Hindlimb muscle (tissue), 1 donor: Measurements from ENCODE around the gene PPFIA3. TPM values are rescaled to one million over a fixed set of nuclear protein-coding genes. Genes with fewer than 3 reads are reported as not detected.
A peak's percentile ranks its signal among the peaks of the same experiment; 100 is the strongest.
"Not testable (repeated sequence)": the region's sequence is repeated elsewhere in the genome, so short reads cannot be mapped to it uniquely, and the experiment has no call there.

Source experiments
- DNase-seq: peaks from one replicate; pipeline ENCODE4 v3.0.0-alpha.2; 2013
- polyA plus RNA-seq: library from polyadenylated mRNA; unstranded; fragments of 120-200 nt; gene quantifications from one replicate; pipeline ENCODE4 v1.2.1, GENCODE V29; 2013; ENCODE audit not compliant: insufficient read length

The PPFIA3 gene
- polyA plus RNA-seq, 1 donor: 10.0 TPM

DNA sequence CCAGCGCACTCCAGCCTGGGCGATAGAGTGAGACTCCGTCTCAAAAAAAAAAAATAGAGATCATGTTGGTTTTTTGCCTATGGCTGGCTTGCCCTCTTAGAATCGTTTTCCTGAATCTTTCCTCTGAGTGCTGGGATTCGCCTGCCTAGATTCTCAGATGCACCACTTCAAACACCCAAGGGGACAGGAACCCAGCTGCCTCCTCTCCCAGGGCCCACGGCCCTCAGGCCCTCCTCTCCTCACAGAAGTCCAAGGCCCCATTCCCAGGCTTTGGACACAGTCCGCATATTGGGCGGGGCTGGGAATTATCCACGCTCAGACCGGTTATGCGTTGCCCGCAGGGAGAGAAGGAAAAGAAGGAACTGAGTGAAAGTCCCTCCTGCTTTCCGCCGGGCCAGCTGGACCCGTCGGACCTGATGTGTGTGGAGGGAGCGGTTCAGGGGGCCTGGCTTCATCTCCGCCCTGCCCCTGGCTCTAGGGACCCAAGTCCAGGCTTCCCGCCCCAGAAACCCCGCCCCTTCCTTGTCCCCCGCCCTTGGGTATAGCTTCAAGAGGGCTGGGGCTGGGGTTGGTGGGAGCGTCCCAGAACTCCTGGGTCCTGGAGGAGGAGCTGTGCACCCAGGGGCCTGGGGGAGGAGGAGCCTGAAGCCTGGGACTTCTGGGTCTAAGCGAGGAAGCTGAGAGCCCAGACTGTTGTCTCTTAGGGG, 5.8 kb downstream of the PPFIA3 start:
- no peak for DNase-seq

DNA sequence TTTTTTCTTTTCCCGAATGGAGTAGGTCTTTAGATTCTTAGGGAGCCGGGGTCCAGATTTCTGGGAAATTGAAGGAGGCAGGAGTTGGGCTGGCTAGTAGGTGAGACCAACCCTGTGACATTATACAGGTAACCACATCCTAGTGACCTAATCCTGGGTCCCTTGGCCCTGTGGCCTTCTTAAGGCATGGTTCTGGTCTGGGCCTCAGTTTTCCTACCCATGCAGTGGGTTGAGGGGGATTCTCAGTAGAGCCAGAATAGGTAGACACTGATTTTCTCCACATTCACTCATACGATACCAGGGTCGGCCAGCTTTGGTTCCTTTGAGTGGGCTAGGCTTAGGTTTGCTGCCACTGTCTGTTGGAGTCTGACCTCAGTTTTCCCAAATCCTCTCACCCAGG, 7.2 kb downstream of the PPFIA3 start:
- DNase-seq: no peak

DNA sequence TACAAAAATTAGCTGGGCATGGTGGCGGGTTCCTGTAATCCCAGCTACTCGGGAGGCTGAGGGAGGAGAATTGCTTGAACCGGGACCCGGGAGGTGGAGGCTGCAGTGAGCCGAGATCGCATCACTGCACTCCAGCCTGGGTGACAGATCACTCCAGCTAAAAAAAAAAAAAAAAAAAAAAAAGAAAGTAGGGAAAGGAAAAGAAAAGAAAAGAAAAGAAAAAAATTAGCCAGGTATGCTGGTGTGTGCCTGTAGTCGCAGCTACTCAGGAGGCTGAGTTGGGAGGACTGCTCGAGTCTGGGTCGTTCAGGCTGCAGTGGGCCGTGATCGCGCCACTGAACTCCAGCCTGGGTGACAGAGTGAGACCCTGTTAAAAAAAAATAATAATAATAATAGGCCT, 7.9 kb downstream of the PPFIA3 start:
- DNase-seq: not testable (repeated sequence)

DNA sequence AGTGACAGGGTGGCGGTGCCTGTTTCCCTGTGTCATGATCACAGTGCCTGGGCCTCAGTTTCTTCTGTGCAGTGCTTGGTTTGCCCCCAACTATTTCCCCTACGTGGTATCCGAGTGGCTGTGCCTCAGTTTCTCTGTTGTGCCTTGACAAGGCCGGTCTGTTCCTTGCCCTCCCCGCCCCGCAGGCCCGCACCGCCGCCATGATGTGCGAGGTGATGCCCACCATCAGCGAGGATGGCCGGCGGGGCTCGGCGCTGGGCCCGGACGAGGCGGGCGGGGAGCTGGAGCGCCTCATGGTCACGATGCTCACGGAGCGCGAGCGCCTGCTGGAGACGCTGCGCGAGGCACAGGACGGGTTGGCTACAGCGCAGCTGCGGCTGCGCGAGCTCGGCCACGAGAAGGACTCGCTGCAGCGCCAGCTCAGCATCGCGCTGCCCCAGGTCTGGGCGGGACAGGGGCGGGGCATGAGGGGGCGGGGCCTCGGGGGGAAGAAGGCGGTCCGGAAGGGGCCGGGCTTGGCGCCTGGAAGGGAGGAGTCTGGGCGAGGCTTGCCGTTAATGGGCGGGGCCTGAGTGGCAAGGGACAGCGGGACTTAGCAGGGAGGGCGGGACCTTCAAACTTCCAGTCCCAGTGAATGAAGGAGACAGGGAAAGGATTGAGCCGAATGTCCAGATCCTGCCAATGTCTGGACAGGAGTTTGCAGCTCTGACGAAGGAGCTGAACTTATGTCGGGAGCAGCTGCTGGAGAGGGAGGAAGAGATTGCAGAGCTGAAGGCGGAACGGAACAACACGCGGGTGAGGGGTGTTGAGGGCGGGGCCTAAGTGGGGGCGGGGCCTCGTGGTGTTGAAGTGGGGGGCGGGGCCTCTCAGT, 8.6 kb downstream of the PPFIA3 start:
- peak; percentile 94 for DNase-seq

DNA sequence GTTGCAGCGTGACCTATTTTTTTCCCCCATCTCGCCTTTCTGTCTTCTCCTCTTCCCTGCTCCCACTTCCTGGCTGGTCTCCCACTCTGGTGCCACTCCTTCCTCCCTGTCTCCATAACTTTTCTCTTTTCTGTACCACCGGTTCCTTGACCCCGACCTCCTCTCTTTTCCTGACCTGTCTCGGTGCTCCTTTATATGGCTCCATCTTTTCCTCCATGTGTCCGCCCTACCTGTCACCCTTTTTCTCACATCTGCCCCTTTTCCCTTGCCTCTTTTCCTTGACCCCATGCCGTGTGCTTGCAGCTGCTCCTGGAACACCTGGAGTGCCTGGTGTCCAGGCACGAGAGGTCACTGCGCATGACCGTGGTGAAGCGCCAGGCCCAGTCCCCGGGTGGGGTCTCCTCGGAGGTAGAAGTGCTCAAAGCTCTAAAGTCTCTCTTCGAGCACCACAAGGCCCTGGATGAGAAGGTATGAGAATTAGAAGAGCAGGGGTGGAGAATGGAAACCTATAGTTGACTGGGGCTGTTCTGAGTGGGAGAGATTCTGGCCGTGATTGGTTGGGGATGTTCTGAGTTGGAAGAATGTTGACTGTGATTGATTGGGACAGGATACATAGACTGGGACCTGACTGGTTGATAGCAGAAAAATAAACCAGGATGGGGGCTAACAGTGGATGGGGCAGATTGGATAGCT, 9.3 kb downstream of the PPFIA3 start:
- DNase-seq: no peak

DNA sequence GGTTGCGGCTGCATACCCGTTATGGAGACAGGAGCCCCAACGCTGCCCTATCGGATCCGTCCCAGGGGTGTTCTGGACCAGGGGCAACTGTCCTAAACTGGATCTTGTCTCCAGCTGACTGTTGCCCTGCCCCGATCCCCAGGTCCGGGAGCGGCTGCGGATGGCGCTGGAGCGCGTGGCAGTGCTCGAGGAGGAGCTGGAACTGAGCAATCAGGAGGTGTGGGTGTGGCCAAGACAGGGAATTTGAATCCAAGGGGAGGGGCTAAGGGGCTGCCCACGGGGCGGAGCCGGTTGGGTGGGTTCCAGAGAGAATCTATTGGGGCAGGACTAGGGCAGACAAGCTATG, 9.9 kb downstream of the PPFIA3 start:
- no peak for DNase-seq

DNA sequence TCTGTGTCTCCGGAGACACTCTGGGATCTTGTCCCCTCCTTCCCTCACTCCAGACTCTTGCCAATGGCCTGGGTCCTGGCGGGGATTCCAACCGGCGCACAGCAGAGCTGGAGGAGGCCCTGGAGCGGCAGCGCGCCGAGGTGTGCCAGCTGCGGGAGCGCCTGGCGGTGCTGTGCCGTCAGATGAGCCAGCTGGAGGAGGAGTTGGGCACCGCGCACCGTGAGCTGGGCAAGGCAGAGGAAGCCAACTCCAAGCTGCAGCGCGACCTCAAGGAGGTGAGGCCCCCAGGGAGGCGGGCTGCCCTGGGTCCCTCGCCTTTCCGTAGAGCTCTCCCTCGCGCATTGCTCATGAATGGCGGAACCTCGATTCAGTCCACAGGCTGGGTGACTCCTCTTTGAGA, 11.0 kb downstream of the PPFIA3 start:
- no peak for DNase-seq

DNA sequence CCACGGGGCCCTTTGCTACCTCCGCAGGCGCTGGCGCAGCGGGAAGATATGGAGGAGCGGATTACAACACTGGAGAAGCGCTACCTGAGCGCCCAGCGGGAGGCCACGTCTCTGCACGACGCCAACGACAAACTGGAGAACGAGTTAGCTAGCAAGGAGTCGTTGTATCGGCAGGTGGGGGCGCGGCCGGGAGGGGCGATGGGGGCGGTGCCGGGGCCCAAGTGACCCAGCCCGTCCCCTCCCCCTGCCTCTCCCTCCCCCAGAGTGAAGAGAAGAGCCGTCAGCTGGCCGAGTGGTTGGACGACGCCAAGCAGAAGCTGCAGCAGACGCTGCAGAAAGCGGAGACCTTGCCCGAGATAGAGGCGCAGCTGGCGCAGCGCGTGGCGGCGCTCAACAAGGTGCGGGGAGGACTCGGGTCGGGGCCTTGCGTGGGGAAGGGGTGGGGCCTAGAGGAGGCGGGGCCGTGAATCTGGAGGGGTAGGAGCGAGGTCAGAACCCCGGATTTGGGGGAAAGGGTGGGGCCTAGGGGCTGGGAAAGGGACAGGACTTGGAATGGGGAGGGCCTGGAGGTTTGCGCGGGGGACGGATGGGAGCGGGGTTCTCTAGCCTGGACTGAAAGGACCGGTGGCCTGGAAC, 13.7 kb downstream of the PPFIA3 start:
- DNase-seq: peak; percentile 58

DNA sequence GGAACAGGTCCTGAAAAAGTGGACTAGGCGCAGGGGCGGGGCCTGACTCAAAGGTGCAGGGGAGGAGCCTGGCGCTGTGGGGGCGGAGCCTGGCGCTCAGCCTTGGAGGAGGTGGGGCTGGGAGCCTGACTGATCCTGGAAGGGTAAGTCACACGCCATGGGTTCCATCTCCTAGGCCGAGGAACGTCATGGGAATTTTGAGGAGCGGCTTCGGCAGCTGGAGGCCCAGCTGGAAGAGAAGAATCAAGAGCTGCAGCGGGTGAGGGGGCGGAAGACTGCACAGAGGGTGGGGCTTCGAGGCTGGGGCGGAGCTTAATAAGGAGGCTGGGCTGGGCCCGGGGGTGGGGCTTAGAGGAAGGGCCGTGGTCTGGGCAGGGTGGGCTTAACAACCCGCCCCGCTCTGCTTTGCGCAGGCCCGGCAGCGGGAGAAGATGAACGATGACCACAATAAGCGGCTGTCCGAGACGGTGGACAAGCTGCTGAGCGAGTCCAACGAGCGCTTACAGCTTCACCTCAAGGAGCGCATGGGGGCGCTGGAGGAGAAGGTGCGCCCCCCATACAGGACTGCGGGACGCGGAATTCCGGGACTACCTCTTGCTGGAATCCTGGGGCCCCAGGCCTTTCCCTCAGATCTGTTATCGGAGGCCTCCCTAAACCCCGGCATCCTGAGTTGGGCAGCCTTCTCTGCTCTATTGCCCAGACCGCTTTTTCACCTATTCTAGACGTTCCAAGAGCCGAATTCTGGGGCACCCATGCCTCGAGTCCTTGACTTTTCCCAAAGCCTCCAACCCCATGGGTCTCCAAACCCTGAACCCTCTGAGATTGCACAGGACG, 14.5 kb downstream of the PPFIA3 start:
- DNase-seq: peak; percentile 73

DNA sequence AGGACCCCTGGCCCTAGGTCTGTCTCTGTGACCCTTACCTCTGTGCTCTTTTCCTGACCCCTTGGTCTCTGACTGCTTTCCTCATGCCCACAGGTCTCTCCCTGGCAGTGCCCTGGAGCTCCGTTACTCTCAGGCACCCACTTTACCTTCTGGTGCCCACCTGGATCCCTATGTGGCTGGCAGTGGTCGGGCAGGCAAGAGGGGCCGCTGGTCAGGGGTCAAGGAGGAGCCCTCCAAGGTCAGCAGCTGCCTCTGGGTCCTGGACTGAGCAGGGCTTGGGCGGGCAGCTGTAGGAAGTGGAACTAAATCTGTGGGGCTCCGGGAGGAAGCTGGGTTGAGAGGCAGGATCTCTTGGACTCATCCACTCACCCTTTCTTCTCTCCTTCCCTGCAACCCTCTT, 16.3 kb downstream of the PPFIA3 start:
- no peak for DNase-seq

DNA sequence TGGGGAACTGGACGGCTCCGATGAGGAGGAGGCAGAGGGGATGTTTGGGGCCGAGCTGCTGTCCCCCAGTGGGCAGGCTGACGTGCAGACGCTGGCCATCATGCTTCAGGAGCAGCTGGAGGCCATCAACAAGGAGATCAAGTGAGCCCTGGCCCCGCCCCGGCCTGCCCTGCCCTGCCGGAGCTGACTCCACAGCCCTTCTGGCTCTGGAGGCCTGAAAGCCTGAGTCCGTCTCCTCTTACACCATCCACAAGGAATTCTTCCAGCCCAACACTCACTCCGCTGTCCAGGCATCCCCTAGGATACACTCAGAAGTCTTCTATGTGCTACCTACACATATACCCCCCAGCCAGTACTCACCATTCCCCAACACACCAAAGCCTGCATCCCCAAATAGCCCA, 17.4 kb downstream of the PPFIA3 start:
- DNase-seq: no peak

DNA sequence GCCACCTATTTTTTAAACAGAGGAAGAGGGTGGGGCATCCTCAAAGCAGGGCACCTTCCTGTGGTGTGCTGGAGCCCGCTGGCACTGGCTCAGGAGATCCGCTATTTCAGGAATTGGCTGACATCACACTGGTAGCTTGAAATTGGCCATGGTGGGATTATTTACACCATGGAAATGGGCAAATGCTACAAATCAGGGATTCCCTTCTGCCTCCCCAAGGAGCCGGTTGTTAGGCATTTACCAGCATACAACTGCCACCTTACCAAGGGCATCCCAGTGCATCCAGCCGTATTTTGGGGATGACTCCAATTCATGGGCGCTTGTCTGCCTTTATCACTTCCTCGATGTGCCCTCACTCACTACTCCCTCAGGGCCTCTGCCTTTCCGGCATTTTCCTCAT, 21.6 kb downstream of the PPFIA3 start:
- no peak for DNase-seq

DNA sequence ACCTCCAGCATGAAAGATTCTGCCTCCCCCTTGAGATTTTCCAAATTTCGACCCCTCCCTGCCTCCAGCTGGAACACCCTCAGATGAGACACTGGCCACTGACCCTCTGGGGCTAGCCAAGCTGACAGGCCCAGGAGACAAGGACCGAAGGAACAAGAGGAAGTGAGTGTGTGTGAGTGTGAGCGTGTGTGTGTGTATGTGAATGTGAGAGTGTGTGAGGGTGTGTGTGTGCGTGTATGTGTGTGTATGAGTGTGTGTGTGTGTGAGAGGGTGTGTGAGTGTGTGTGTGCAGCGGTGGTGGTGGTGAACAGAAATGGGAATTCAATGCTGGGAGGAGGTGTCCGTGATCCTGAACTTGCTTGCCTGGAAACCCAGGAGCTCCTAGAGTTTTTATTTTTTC, 22.0 kb downstream of the PPFIA3 start:
- no peak for DNase-seq

DNA sequence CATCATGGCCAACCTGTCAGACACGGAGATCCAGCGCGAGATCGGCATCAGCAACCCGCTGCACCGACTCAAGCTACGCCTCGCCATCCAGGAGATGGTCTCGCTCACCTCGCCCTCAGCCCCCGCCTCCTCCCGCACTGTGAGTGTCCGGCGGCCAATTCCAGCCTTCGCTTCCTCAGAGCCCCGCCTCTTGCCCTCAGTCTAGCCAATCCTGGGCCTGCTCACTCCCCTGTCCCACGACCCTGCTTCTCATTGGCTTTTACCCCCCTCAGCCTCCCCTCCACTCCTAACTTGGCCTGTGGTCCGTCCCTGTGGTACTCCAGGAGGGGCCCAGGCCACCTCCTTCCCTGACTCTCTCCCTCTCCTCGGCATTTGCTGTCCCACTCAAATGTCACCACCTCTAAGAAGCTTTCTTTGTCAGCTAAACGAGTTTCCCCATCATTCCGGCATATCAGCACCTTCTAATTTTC, 23.6 kb downstream of the PPFIA3 start:
- peak; percentile 90 for DNase-seq

DNA sequence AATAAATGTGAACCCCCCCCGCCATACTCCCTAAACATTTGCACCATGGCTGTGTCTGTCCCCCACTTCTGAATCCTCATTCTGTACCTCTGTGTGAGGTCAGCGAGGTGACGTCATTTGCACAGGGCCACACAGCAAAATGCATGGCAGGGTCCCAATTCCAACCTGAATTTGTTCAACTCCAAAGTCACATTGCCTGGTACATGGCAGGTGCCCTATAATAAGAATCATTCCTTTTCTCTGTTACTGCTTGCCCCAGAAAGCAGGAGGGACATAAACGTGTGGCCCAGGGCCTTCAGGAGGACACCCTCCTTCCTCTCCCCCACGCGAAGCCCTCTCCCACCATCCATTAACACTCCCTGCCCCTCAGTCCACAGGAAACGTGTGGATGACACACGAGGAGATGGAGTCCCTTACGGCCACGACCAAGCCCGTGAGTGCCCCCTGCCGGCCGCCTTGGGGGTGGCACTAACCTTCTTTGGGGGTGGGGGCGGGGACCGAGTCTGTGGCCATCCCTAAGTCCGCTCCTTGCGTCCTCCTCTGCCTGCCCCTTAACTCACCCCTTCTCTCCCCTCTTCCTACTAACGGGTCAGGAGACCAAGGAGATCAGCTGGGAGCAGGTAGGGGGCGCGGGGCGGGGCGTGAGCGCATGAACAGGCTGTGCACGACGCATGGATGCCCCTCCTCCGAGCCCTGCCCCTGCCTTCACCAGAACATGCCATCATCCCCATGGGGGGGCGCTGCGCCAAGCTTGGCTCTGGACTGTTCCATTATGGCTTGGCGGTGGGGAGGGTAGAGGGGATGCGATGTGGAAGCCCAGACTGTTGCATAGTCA, 26.4 kb downstream of the PPFIA3 start:
- no peak for DNase-seq

DNA sequence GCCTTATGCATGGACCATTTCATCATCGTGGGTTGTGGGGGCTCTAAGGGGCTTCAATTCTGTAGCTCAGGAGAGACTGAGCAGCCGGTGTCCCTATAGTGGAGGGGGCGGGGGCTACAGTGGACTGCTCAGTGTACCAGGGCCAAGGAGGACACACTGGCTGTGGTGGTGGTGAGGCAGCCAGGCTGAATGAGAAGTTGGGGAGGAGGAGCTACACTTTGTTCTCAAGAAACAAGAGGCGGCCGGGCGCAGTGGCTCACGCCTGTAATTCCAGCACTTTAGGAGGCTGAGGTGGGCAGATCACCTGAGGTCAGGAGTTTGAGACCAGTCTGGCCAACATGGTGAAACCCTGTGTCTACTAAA, 27.0 kb downstream of the PPFIA3 start:
- DNase-seq: not testable (repeated sequence)

DNA sequence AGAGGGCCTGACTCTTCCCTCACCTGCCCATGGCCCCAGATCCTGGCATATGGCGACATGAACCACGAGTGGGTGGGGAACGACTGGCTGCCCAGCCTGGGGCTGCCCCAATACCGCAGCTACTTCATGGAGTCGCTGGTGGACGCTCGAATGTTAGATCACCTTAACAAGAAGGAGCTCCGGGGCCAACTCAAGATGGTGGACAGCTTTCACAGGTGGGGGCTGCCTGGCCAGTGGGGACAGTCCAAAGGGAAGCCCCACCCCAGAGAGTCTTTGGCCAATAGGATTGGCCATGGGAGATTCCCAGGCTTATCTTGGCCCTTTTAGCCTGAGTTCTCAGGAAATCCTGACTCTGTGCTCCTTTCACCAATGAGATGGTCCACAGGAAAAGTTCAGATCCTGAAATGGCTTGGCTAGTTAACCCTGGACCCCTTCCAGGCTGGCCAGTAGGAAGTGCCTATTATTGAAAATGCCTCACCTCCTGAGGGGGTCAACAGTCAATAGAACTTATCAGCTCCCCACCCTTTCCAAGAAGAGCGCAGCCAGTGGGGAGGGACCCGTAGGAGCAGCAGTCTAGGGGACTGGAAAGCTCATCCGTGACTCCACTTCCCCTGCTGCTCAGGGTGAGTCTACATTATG, 28.8 kb downstream of the PPFIA3 start:
- DNase-seq: no peak

DNA sequence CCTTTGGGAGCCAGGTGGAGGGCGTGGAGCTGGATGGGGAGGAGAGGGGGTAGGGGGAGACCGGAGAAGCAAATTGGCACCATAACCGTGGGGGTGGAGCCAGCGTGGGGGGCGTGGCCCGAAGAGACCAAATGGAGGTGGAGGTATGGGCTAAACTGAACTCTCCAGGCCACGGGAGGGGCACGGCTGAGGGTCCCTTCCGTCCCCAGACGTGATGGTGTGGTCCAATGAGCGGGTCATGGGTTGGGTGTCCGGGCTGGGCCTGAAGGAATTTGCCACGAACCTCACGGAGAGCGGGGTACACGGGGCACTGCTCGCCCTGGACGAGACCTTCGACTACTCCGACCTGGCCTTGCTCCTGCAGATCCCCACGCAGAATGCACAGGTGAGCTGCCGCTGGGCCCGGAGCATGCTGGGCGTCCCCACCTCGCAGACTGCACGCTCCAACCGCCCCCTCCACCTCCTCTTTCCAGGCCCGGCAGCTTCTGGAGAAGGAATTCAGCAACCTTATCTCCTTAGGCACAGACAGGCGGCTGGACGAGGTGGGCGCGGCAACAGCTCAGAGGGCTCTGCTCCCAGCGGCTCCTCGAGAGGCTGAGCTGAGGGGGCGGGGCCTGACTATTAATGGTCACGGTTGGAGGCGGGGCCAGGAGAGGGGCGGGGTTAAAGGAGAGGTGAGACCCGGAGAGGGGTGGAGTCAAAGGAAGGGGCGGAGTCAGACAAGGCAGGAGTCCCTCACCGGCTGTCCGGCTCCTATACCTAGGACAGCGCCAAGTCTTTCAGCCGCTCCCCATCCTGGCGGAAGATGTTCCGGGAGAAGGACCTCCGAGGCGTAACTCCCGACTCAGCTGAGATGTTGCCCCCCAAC, 29.7 kb downstream of the PPFIA3 start:
- peak; percentile 92 for DNase-seq

DNA sequence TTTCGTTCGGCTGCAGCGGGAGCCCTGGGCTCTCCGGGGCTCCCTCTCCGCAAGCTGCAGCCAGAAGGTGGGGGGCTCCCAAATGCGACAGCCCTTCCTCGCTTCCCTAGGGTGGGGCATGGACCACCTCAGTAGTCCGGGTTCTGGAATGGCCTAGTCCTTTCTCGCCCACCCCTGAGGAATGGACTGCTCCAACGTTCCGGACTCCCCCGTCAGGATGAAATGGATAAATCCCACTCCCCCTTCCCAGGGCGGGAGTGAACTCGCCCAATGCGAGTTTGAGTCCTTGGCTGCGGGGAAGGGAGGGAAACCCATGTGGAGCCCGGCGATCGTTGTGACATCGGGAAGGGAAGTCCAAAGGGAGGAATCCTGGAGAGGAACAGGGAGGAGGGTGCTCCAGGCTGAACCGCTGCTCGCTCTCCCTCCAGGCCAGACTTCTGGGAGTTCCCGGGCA, 30.3 kb downstream of the PPFIA3 start:
- peak; percentile 90 for DNase-seq
